ENCODE data around the gene SLC10A7.

The SLC10A7 gene

GRCh38 chr4:146257511-146257910 lies 264.2 kb downstream of the SLC10A7 start:
- no peak for DNase-seq (ENCODE audit: low read depth, low spot score)

GRCh38 chr4:146256328-146256727 lies 265.4 kb downstream of the SLC10A7 start:
- no peak for DNase-seq (ENCODE audit: low read depth, low spot score)

- no peak for DNase-seq (ENCODE audit: low read depth, low spot score)
Observed at GRCh38 chr4:146255874-146256273, 265.9 kb downstream of the SLC10A7 start.

- DNase-seq (ENCODE audit: low read depth, low spot score) = no peak
Observed at GRCh38 chr4:146255463-146255862, 266.3 kb downstream of the SLC10A7 start.

GRCh38 chr4:146252969-146253611 lies 268.6 kb downstream of the SLC10A7 start:
- DNase-seq (ENCODE audit: low read depth, low spot score) = no peak

GRCh38 chr4:146247356-146247755 lies 274.4 kb downstream of the SLC10A7 start:
- no peak for DNase-seq (ENCODE audit: low read depth, low spot score)

- DNase-seq (ENCODE audit: low read depth, low spot score) = no peak
Observed at GRCh38 chr4:146246381-146246780, 275.4 kb downstream of the SLC10A7 start.

GRCh38 chr4:146245850-146246249 lies 275.9 kb downstream of the SLC10A7 start:
- DNase-seq (ENCODE audit: low read depth, low spot score) = no peak

- no peak for DNase-seq (ENCODE audit: low read depth, low spot score)
Observed at GRCh38 chr4:146245246-146245645, 276.5 kb downstream of the SLC10A7 start.

GRCh38 chr4:146244496-146244895 lies 277.2 kb downstream of the SLC10A7 start:
- no peak for DNase-seq (ENCODE audit: low read depth, low spot score)

GRCh38 chr4:146243883-146244277 lies 277.9 kb downstream of the SLC10A7 start:
- DNase-seq (ENCODE audit: low read depth, low spot score) = no peak

GRCh38 chr4:146243141-146243882 lies 278.4 kb downstream of the SLC10A7 start:
- no peak for DNase-seq (ENCODE audit: low read depth, low spot score)

GRCh38 chr4:146238107-146238506 lies 283.6 kb downstream of the SLC10A7 start:
- no peak for DNase-seq (ENCODE audit: low read depth, low spot score)

GRCh38 chr4:146237092-146237491 lies 284.6 kb downstream of the SLC10A7 start:
- DNase-seq (ENCODE audit: low read depth, low spot score) = no peak

- DNase-seq (ENCODE audit: low read depth, low spot score) = no peak
Observed at GRCh38 chr4:146236216-146236615, 285.5 kb downstream of the SLC10A7 start.

- no peak for DNase-seq (ENCODE audit: low read depth, low spot score)
Observed at GRCh38 chr4:146235654-146236177, 286.0 kb downstream of the SLC10A7 start.

- no peak for DNase-seq (ENCODE audit: low read depth, low spot score)
Observed at GRCh38 chr4:146232131-146232722, 289.5 kb downstream of the SLC10A7 start.

GRCh38 chr4:146229406-146229805 lies 292.3 kb downstream of the SLC10A7 start:
- no peak for DNase-seq (ENCODE audit: low read depth, low spot score)

GRCh38 chr4:146224326-146224966 lies 297.3 kb downstream of the SLC10A7 start:
- DNase-seq (ENCODE audit: low read depth, low spot score) = no peak

GRCh38 chr4:146222313-146222712 lies 299.4 kb downstream of the SLC10A7 start:
- DNase-seq (ENCODE audit: low read depth, low spot score) = no peak

GRCh38 chr4:146214238-146214637 lies 307.5 kb downstream of the SLC10A7 start, which contains the start of gene REELD1:
Gene REELD1 (plus strand): TSS chr4:146214538. CDS start chr4:146216953, 2,415 bp downstream.
- DNase-seq (ENCODE audit: low read depth, low spot score) = no peak

GRCh38 chr4:146212781-146213180 lies 309.0 kb downstream of the SLC10A7 start:
- DNase-seq (ENCODE audit: low read depth, low spot score) = no peak
